ENCODE results near the gene FN3K. TPM values are rescaled to one million over a fixed set of nuclear protein-coding genes. Genes with fewer than 3 reads are reported as not detected.

Gene FN3K
- total and polyA plus RNA-seq, 2 of the 4 experiments (the other 2 are of a cell fraction): 0.90 to 2.9 TPM

DNA sequence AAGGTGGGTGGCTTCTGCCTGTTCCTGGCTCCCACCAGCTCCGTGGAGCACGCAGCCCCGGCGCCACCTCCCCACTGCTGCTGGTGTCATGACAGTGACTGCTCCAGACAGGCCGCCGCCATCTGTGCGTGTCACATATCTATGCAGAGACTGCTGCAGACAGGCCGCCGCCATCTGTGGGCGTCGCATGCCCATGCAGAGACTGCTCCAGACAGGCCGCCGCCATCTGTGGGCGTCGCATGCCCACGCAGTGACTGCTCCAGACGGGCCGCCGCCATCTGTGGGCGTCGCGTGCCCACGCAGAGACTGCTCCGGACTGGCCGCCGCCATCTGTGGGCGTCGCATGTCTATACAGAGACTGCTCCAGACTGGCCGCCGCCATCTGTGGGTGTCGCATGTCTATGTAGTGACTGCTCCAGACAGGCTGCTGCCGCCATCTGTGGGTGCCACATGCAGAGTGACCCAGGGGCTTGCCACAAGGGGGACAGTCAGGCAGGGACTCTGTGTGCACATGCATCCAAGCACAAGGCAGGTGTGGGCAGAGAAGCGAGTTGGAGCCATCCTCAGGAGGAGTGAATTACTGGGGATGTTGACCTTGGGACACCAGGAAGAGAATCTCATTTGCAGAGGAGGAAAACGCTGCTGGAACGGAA, 22.2 kb upstream of the FN3K start:
- no peaks in the 10 kb centered on the region for H3K36me3 ChIP-seq (ENCODE audit: control insufficient read depth, insufficient read depth, low read length)
- H3K27me3 ChIP-seq (ENCODE audit: control insufficient read depth, insufficient read depth, low read length): peaks cover 9% of the 10 kb centered on the region; the same call in 1 of the 2 replicates
- intact Hi-C loops (cut with micrococcal nuclease): no loop called here
- 91% methylated on average over 18 of the region's 35 CpGs; no CpG with 5 or more reads in 1 of the 2 experiments for WGBS, 2 experiments (ENCODE audit: extremely low coverage in 2 of 2, insufficient read length in 1 of 2)
- ChIA-PET POLR2A (ENCODE audit: unreplicated experiment) (no interaction called here), CTCF (no interaction called here)
- no peak overlapping the region for H2BK120ac ChIP-seq (ENCODE audit: low read depth, low read length)
- H3K9me1 ChIP-seq (ENCODE audit: insufficient read depth, low read length): peaks cover 6% of the 10 kb centered on the region
- dilution Hi-C loops (cut with HindIII; ENCODE audit: low sequenced_read_pairs, unreplicated experiment): no loop called here
- no peak overlapping the region for H3K4me3 ChIP-seq (ENCODE audit: insufficient read depth, low read depth, low read length)
- H2AK5ac ChIP-seq (ENCODE audit: low read depth, low read length): no peak overlapping the region
- H3K4me1 ChIP-seq (ENCODE audit: control insufficient read depth, insufficient read depth, low read length): peaks cover 7% of the 10 kb centered on the region
- H2BK5ac ChIP-seq (ENCODE audit: low read depth, low read length, poor library complexity, severe bottlenecking): no peak overlapping the region
- no peak overlapping the region for H3K4ac ChIP-seq (ENCODE audit: low read depth, low read length)
- in situ Hi-C loops (cut with MboI; ENCODE audit: low sequenced_read_pairs): no loop called here
- H2BK15ac ChIP-seq (ENCODE audit: low read depth, low read length): no peak overlapping the region
- DNase-seq: no peak
- H3K9ac ChIP-seq (ENCODE audit: low read depth, low read length): no peak overlapping the region
- no peak overlapping the region for H2AK9ac ChIP-seq (replicated peaks; ENCODE audit: low read depth, low read length, poor library complexity)
- no peak overlapping the region for H3K23ac ChIP-seq (ENCODE audit: low read depth, low read length)
- no peak overlapping the region for H2AFZ ChIP-seq (replicated peaks; ENCODE audit: low read length, poor library complexity)
- no peak overlapping the region for H4K5ac ChIP-seq (ENCODE audit: low read depth, low read length)
- no peak overlapping the region for H2BK20ac ChIP-seq (ENCODE audit: low read depth, low read length)
- no peak overlapping the region for H3K56ac ChIP-seq (ENCODE audit: extremely low read depth, insufficient read depth, low read length)
- no peaks in the 10 kb centered on the region for H3K9me3 ChIP-seq (ENCODE audit: control insufficient read depth, insufficient read depth, low read length)
- H4K91ac ChIP-seq (ENCODE audit: insufficient read depth, low read depth, low read length): no peak overlapping the region
- no peak for ATAC-seq (ENCODE audit: low read depth)
- no TSS peak for BruUV-seq (replicated peaks)
- TF ChIP-seq RCOR1 (IDR thresholded peaks at IDR 0.05; ENCODE audit: insufficient replicate concordance, low read length) (no peak), RAD21 (IDR thresholded peaks at IDR 0.05; ENCODE audit: low read length) (no peak), MXI1 (IDR thresholded peaks at IDR 0.05; ENCODE audit: borderline replicate concordance, low read depth, low read length) (no peak), MAFK (IDR thresholded peaks at IDR 0.05; ENCODE audit: low read depth, low read length) (no peak), NFE2L2 (IDR thresholded peaks at IDR 0.05; ENCODE audit: low read depth, low read length) (no peak), POLR2A (IDR thresholded peaks at IDR 0.05; ENCODE audit: low read depth, low read length) (no peak), MAZ (IDR thresholded peaks at IDR 0.05; ENCODE audit: borderline replicate concordance, low read depth, low read length) (no peak)
- TF ChIP-seq, protein P1, sequence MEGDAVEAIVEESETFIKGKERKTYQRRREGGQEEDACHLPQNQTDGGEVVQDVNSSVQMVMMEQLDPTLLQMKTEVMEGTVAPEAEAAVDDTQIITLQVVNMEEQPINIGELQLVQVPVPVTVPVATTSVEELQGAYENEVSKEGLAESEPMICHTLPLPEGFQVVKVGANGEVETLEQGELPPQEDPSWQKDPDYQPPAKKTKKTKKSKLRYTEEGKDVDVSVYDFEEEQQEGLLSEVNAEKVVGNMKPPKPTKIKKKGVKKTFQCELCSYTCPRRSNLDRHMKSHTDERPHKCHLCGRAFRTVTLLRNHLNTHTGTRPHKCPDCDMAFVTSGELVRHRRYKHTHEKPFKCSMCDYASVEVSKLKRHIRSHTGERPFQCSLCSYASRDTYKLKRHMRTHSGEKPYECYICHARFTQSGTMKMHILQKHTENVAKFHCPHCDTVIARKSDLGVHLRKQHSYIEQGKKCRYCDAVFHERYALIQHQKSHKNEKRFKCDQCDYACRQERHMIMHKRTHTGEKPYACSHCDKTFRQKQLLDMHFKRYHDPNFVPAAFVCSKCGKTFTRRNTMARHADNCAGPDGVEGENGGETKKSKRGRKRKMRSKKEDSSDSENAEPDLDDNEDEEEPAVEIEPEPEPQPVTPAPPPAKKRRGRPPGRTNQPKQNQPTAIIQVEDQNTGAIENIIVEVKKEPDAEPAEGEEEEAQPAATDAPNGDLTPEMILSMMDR (conservative IDR thresholded peaks at IDR 0.05; ENCODE audit: low read depth, low read length): no peak
- TF ChIP-seq, protein P2, sequence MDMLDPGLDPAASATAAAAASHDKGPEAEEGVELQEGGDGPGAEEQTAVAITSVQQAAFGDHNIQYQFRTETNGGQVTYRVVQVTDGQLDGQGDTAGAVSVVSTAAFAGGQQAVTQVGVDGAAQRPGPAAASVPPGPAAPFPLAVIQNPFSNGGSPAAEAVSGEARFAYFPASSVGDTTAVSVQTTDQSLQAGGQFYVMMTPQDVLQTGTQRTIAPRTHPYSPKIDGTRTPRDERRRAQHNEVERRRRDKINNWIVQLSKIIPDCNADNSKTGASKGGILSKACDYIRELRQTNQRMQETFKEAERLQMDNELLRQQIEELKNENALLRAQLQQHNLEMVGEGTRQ (IDR thresholded peaks at IDR 0.05; ENCODE audit: low read depth, low read length): no peak
- H3K14ac ChIP-seq (replicated peaks; ENCODE audit: low read depth, low read length): no peak overlapping the region
- no peak overlapping the region for H3K27ac ChIP-seq (ENCODE audit: insufficient read depth, low read length)
- no peak overlapping the region for H3K4me2 ChIP-seq (ENCODE audit: low read depth, low read length)
- no peak overlapping the region for H4K8ac ChIP-seq (ENCODE audit: low read depth in 2 of 2, low read length in 2 of 2)
- no peak overlapping the region for H3K18ac ChIP-seq (ENCODE audit: low read depth, low read length)
- H3K79me1 ChIP-seq (ENCODE audit: low read depth in 1 of 2, low read length in 2 of 2): peaks cover 7 to 12% of the 10 kb centered on the region in 2 experiments
- 0 out of 2 replicates have a peak, but pooled peaks cover 4% of the 10 kb centered on the region for H4K20me1 ChIP-seq (ENCODE audit: insufficient read depth, low read length)
